ENCODE results near the gene BCL2L12. TPM values are rescaled to one million over a fixed set of nuclear protein-coding genes. Genes with fewer than 3 reads are reported as not detected.

The BCL2L12 gene
- total RNA-seq, 1 experiment from 2014 or later: 19.7 TPM

GRCh38 chr19:49642492-49643035 is 23.2 kb upstream of the BCL2L12 start:
- DNase-seq (ENCODE audit: low read depth): no peak

GRCh38 chr19:49643466-49643865 is 22.3 kb upstream of the BCL2L12 start:
- DNase-seq (ENCODE audit: low read depth): no peak

DNA sequence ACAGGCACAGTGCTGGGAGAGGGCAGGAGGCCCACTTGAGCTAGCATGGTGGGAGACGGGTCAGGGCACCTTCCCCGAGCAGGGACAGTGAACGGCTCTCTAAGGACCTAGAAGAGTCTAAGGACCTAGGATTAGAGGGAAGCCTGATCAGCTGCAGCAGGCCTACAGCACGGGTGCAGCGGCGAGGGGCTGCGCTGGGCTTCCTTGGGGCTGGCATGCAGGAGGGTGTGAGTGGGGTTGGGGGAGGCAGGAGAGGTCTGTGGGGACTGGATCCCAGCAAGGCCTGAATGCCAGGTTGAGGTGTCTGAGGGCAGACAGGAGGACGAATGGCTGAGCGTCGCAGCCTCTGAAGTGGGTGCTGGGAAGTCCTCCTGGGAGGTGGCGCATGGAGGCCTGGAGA is 20.1 kb upstream of the BCL2L12 start:
- DNase-seq (ENCODE audit: low read depth): no peak

DNA sequence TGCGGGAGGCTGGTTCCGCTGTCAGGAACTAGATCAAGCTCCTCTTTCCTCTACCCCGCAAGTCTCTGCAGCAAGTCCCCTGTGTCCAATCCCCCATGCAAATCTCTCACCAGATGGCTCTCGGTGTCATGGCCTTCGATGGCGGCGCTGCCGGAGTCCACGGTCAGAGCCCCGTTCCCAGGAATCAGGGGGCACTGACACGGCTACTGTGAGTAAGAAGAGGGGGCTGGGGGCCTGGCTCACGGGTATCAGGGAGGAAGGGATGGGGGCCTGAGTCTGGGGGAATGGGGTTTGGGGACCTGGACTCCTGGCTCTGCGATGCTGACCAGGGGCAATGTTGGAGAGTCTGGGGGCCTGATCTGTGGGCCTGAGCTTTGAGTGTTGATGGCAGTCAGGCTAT is 19.7 kb upstream of the BCL2L12 start:
- no peak for DNase-seq (ENCODE audit: low read depth)

DNA sequence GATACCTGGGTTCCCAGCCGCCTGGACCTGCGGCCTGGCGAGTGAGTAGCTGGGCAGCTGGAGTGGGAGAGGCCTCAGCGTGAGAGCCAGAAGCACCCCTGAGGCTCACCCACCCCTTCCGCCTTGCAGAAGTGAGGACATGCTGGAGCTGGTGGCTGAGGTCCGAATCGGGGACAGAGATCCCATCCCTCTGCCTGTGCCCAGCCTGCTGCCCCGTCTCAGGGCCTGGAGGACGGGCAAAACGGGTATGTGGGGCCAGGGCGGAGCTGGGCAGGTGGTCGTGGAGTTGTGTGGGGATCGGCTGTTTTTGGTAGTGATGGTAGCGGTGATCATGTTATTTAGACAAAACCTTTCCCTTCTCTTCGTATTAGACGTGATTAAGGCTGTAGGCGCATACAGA is 19.1 kb upstream of the BCL2L12 start:
- DNase-seq (ENCODE audit: low read depth): no peak

GRCh38 chr19:49651029-49651819 is 14.5 kb upstream of the BCL2L12 start:
- DNase-seq (ENCODE audit: low read depth): no peak

DNA sequence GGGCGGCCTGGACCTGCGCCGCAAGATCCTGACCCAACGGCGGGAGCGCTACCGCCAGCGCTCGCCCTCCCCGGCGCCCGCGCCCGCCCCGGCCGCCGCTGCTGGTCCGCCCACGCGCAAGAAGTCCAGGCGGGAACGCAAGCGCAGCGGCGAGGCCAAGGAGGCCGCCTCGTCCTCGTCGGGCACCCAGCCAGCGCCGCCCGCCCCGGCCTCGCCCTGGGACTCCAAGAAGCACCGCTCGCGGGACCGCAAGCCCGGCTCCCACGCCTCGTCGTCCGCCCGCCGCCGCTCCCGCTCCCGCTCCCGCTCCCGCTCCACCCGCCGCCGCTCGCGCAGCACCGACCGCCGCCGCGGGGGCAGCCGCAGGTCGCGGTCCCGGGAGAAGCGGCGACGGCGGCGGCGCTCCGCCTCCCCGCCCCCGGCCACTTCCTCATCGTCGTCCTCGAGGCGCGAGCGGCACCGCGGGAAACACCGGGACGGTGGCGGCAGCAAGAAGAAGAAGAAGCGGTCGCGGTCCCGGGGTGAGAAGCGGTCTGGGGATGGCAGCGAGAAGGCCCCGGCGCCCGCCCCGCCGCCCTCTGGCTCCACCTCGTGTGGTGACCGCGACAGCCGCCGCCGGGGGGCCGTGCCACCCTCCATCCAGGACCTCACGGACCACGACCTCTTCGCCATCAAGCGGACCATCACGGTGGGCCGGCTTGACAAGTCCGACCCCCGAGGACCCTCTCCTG is 13.7 kb upstream of the BCL2L12 start:
- no peak for DNase-seq (ENCODE audit: low read depth)

GRCh38 chr19:49652551-49653465 is 12.9 kb upstream of the BCL2L12 start:
- DNase-seq (ENCODE audit: low read depth): no peak

DNA sequence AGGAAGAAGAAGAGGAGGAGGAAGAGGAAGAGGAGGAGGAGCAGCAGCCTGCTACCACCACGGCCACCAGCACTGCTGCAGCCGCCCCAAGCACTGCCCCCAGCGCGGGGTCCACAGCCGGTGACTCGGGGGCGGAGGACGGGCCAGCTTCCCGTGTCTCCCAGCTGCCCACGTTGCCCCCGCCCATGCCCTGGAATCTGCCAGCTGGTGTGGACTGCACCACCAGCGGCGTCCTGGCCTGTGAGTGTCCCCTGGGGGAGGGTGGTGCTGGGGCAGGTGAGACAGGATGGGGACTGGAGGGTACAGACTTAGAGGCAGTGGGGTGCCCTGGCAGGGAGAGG is 12.3 kb upstream of the BCL2L12 start:
- no peak for DNase-seq (ENCODE audit: low read depth)

GRCh38 chr19:49654581-49654980 is 11.2 kb upstream of the BCL2L12 start:
- DNase-seq (ENCODE audit: low read depth): no peak

GRCh38 chr19:49655570-49656455 is 9.9 kb upstream of the BCL2L12 start:
- no peak for DNase-seq (ENCODE audit: low read depth)

- no peak for DNase-seq (ENCODE audit: low read depth)
Measured at GRCh38 chr19:49656456-49657109, 9.2 kb upstream of the BCL2L12 start.

DNA sequence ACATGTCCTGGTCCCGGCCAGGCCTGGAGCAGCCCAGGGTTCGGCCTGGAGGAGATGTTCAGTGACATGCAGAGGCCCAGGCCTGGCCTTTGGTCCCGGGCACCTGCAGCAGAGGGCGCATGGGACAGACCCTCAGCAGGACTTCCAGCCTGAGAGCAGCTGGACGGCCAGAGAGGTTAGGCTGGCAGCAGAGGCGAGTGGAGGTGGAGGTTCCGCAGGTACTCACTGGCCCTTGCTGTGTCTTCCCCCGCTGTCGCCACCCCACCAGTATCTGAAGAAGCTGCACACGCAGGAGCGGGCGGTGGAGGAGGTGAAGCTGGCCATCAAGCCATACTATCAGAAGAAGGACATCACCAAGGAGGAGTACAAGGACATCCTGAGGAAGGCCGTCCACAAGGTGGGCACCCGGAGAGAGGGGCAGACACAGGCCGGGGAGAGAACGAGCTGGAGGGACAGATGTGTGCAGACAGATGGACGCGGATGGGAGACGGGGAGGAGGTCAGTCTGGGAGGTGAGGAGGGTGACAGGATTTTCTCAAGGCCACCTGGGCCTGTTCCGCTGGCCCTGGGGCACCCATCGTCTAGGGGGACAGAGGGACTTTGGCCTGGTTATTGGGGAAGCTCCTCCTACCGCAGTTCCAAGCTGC is 8.1 kb upstream of the BCL2L12 start:
- no peak for DNase-seq (ENCODE audit: low read depth)

- DNase-seq (ENCODE audit: low read depth): no peak
Measured at GRCh38 chr19:49658139-49658517, 7.6 kb upstream of the BCL2L12 start.

- DNase-seq (ENCODE audit: low read depth): no peak
Measured at GRCh38 chr19:49658566-49659442, 6.9 kb upstream of the BCL2L12 start.

GRCh38 chr19:49660338-49660961 is 5.3 kb upstream of the BCL2L12 start:
- DNase-seq (ENCODE audit: low read depth): no peak

DNA sequence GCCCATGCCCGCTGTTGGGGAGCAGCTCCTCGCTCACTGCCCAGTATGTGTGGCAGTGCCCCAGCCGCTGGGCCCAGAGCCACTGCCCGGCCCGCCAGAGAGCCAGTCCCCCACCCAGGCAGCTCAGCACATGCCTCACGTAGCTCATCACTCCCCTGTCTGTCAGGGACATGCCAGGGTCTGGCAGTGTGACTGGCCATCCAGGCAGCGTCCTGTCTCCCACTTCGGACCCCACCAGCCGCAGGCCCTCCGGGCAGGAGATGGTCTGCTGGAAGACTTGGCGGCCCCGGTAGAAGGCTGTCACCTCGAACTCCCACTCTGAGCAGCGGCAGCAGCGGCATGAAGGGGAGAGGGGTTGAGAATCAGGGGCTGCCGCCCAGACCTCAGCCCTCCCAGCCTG is 3.7 kb upstream of the BCL2L12 start:
- no peak for DNase-seq (ENCODE audit: low read depth)

DNA sequence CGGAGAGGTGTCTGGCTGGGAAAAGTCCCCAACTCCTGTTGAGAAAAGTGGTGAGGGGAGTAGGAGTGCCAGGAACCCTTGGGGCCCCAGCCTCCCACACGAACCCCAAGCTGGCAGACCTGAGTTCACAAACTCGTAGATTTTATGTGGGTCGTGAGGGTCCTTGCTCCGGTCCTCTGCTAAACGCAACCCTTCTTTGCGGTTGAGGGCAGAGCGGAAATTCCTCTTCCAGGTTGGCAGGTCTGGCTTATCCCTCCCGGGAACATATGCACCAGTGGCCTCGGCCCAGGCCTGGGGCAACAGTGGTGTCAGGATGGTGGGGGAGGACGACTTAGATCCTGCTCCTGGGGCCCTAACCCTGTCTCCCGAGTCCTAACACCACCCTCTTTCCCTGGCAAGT is 2.5 kb upstream of the BCL2L12 start:
- no peak for DNase-seq (ENCODE audit: low read depth)

All from RPMI7951 (cell line).